ENCODE data around the gene ZNF658.
"Not testable (repeated sequence)": the region's sequence is repeated elsewhere in the genome, so short reads cannot be mapped to it uniquely, and the experiment has no call there.

The ZNF658 gene

GRCh38 chr9:66937662-66938061 lies 37.1 kb downstream of the ZNF658 start:
- not testable (repeated sequence) for H3K4me3 ChIP-seq (ENCODE audit: low read length); H3K27me3 ChIP-seq (ENCODE audit: low read depth, low read length); H3K36me3 ChIP-seq (replicated peaks; ENCODE audit: low read depth, low read length); H3K9ac ChIP-seq (ENCODE audit: low read length); H2AFZ ChIP-seq (ENCODE audit: low read depth, low read length); H3K4me2 ChIP-seq (ENCODE audit: low read length); H3K79me2 ChIP-seq (ENCODE audit: low read length); H4K20me1 ChIP-seq (ENCODE audit: insufficient read depth, low read length); H3K27ac ChIP-seq (ENCODE audit: low read length); H3K4me1 ChIP-seq (ENCODE audit: low read length); H3K9me3 ChIP-seq (ENCODE audit: insufficient read depth, low read length)

DNA sequence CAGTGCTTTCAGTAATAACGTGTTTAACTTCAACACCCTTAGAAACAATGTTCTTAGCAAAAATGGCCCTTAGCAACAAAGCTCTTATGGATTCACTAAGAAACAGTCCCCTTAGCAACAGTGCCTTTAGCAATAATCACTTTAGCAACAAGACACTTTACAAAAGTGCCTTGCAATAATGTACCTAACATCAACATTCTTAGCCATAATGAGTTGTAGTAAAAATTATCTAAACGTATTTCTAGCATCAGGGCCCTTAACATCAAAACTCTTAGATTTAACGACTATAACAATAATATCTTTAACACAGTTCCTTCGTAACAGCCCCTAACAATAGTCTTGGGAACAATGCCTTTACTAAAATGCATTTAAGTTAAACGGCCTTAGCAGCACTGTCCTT lies 37.8 kb downstream of the ZNF658 start:
- H3K27me3 ChIP-seq (ENCODE audit: low read depth, low read length); H3K9ac ChIP-seq (ENCODE audit: low read length); H3K9me3 ChIP-seq (ENCODE audit: insufficient read depth, low read length); H3K4me1 ChIP-seq (ENCODE audit: low read length); H3K79me2 ChIP-seq (ENCODE audit: low read length); H3K27ac ChIP-seq (ENCODE audit: low read length); H3K4me2 ChIP-seq (ENCODE audit: low read length); H3K4me3 ChIP-seq (ENCODE audit: low read length); H3K36me3 ChIP-seq (replicated peaks; ENCODE audit: low read depth, low read length); H2AFZ ChIP-seq (ENCODE audit: low read depth, low read length); H4K20me1 ChIP-seq (ENCODE audit: insufficient read depth, low read length): not testable (repeated sequence)

- H2AFZ ChIP-seq (ENCODE audit: low read depth, low read length); H3K9ac ChIP-seq (ENCODE audit: low read length); H3K27me3 ChIP-seq (ENCODE audit: low read depth, low read length); H3K4me3 ChIP-seq (ENCODE audit: low read length); H3K79me2 ChIP-seq (ENCODE audit: low read length); H3K9me3 ChIP-seq (ENCODE audit: insufficient read depth, low read length); H3K36me3 ChIP-seq (replicated peaks; ENCODE audit: low read depth, low read length); H3K4me2 ChIP-seq (ENCODE audit: low read length); H4K20me1 ChIP-seq (ENCODE audit: insufficient read depth, low read length); H3K27ac ChIP-seq (ENCODE audit: low read length); H3K4me1 ChIP-seq (ENCODE audit: low read length): not testable (repeated sequence)
Measured at GRCh38 chr9:66939878-66940830, 39.6 kb downstream of the ZNF658 start.

GRCh38 chr9:66942400-66943155 lies 42.1 kb downstream of the ZNF658 start:
- not testable (repeated sequence) for H3K9ac ChIP-seq (ENCODE audit: low read length); H3K4me2 ChIP-seq (ENCODE audit: low read length); H3K4me1 ChIP-seq (ENCODE audit: low read length); H3K27ac ChIP-seq (ENCODE audit: low read length); H3K79me2 ChIP-seq (ENCODE audit: low read length); H3K4me3 ChIP-seq (ENCODE audit: low read length); H3K9me3 ChIP-seq (ENCODE audit: insufficient read depth, low read length); H4K20me1 ChIP-seq (ENCODE audit: insufficient read depth, low read length); H3K36me3 ChIP-seq (replicated peaks; ENCODE audit: low read depth, low read length); H3K27me3 ChIP-seq (ENCODE audit: low read depth, low read length); H2AFZ ChIP-seq (ENCODE audit: low read depth, low read length)

- not testable (repeated sequence) for H3K9ac ChIP-seq (ENCODE audit: low read length); H3K36me3 ChIP-seq (replicated peaks; ENCODE audit: low read depth, low read length)
Measured at GRCh38 chr9:66952576-66952975, 52.1 kb downstream of the ZNF658 start.

More at GRCh38 chr9:66952576-66952975, 52.1 kb downstream of the ZNF658 start:
- not testable (repeated sequence) for H2AFZ ChIP-seq (ENCODE audit: low read depth, low read length); H3K4me2 ChIP-seq (ENCODE audit: low read length); H3K9me3 ChIP-seq (ENCODE audit: insufficient read depth, low read length); H3K4me3 ChIP-seq (ENCODE audit: low read length); H3K79me2 ChIP-seq (ENCODE audit: low read length); H4K20me1 ChIP-seq (ENCODE audit: insufficient read depth, low read length); H3K4me1 ChIP-seq (ENCODE audit: low read length); H3K27ac ChIP-seq (ENCODE audit: low read length); H3K27me3 ChIP-seq (ENCODE audit: low read depth, low read length)
